ENCODE results near the gene ARMH2. TPM values are rescaled to one million over a fixed set of nuclear protein-coding genes. Genes with fewer than 3 reads are reported as not detected.

ARMH2 gene
- total and polyA plus RNA-seq, 3 experiments from 2014 or later, result 0.55 to 0.78 TPM; not detected in 1

GRCh38 chr6:24818346-24818745 lies 19.6 kb upstream of the ARMH2 start:
- Histone ChIP-seq H3K9me3 (ENCODE audit: low read length) (no peaks in the 10 kb centered on the region), H3K36me3 (ENCODE audit: insufficient read depth, low read length) (peaks cover 44% of the 10 kb centered on the region), H3K27me3 (ENCODE audit: insufficient read depth, low read length, poor library complexity, severe bottlenecking) (no peaks in the 10 kb centered on the region), H3K4me3 (ENCODE audit: low read length) (no peak overlapping the region), H3K27ac (ENCODE audit: low read depth, low read length) (no peak overlapping the region), H3K4me1 (ENCODE audit: insufficient read depth, low read length) (no peaks in the 10 kb centered on the region)
- no peaks in the 10 kb centered on the region for H3K27me3 Mint-ChIP-seq
- H3K4me1 Mint-ChIP-seq, result peaks cover 5 to 19% (median 8%) of the 10 kb centered on the region in 3 donors
- no peak overlapping the region for H3K4me3 Mint-ChIP-seq
- H3K27ac Mint-ChIP-seq, result peak overlapping the region in 3 of 8 donors; percentile 40 to 71 (median 44)
- ChIA-PET POLR2A (no interaction called here), CTCF (interaction anchor here (1.3 to 1.9 kb wide), 2 partner anchors 174 to 200 kb away, joined by 3 to 8 read pairs; no protein-coding TSS in a partner anchor)
- H3K36me3 Mint-ChIP-seq, result peaks cover 5 to 45% (median 20%) of the 10 kb centered on the region in 3 donors
- DNase-seq, result no peak
- no peaks in the 10 kb centered on the region for H3K9me3 Mint-ChIP-seq

- no peak overlapping the region for H3K4me3 ChIP-seq (ENCODE audit: low read length)
- H3K4me3 Mint-ChIP-seq, result no peak overlapping the region
- H3K9me3 Mint-ChIP-seq, result no peaks in the 10 kb centered on the region
- no peaks in the 10 kb centered on the region for H3K27me3 Mint-ChIP-seq
- H3K9me3 ChIP-seq (ENCODE audit: low read length), result no peaks in the 10 kb centered on the region
- CTCF ChIA-PET, result interaction anchor here (0.9 to 1.5 kb wide), 2 partner anchors 12 to 15 kb away, joined by 3 to 4 read pairs; no protein-coding TSS in a partner anchor
- POLR2A ChIA-PET, result no interaction called here
- peaks cover 56% of the 10 kb centered on the region for H3K36me3 ChIP-seq (ENCODE audit: insufficient read depth, low read length)
- H3K27ac Mint-ChIP-seq, result peak overlapping the region in 3 of 8 donors; percentile 66 to 72 (median 68)
- H3K27ac ChIP-seq (ENCODE audit: low read depth, low read length), result no peak overlapping the region
- no peaks in the 10 kb centered on the region for H3K4me1 ChIP-seq (ENCODE audit: insufficient read depth, low read length)
- H3K36me3 Mint-ChIP-seq, result peaks cover 5 to 65% (median 13%) of the 10 kb centered on the region in 3 donors
- no peaks in the 10 kb centered on the region for H3K27me3 ChIP-seq (ENCODE audit: insufficient read depth, low read length, poor library complexity, severe bottlenecking)
- peaks cover 0 to 9% (median 7%) of the 10 kb centered on the region in 3 donors for H3K4me1 Mint-ChIP-seq
- no peak for DNase-seq
Measured at GRCh38 chr6:24809728-24810127, 11.0 kb upstream of the ARMH2 start.

- Mint-ChIP-seq H3K4me3 (no peak overlapping the region), H3K27me3 (no peaks in the 10 kb centered on the region), H3K4me1 (peaks cover 2 to 9% (median 7%) of the 10 kb centered on the region in 3 donors), H3K9me3 (no peaks in the 10 kb centered on the region), H3K27ac (peak overlapping the region in 4 of 8 donors; percentile 2 to 50 (median 11)), H3K36me3 (peaks cover 5 to 83% (median 13%) of the 10 kb centered on the region in 3 donors)
- no peak overlapping the region for H3K4me3 ChIP-seq (ENCODE audit: low read length)
- no peaks in the 10 kb centered on the region for H3K9me3 ChIP-seq (ENCODE audit: low read length)
- ChIA-PET CTCF (interaction anchor here (1.0 to 1.5 kb wide), 2 partner anchors 15 to 184 kb away, joined by 3 to 4 read pairs; no protein-coding TSS in a partner anchor), POLR2A (no interaction called here)
- no peak overlapping the region for H3K27ac ChIP-seq (ENCODE audit: low read depth, low read length)
- peaks cover 63% of the 10 kb centered on the region for H3K36me3 ChIP-seq (ENCODE audit: insufficient read depth, low read length)
- no peaks in the 10 kb centered on the region for H3K27me3 ChIP-seq (ENCODE audit: insufficient read depth, low read length, poor library complexity, severe bottlenecking)
- DNase-seq, result no peak
- H3K4me1 ChIP-seq (ENCODE audit: insufficient read depth, low read length), result no peaks in the 10 kb centered on the region
Measured at GRCh38 chr6:24807584-24807983, 8.9 kb upstream of the ARMH2 start.

- POLR2A ChIA-PET, result interaction anchor here (0.6 kb wide), 1 partner anchor 190 kb away, joined by 5 read pairs; no protein-coding TSS in a partner anchor
Measured at GRCh38 chr6:24802271-24803059, 3.7 kb upstream of the ARMH2 start.

GRCh38 chr6:24799541-24799915 lies 811 bp upstream of the ARMH2 start:
- Mint-ChIP-seq H3K36me3 (peaks cover 0 to 32% (median 6%) of the 10 kb centered on the region in 3 donors), H3K4me1 (peaks cover 5 to 9% (median 6%) of the 10 kb centered on the region in 3 donors), H3K9me3 (no peaks in the 10 kb centered on the region), H3K27ac (peak overlapping the region; percentile 3 to 52 (median 24)), H3K27me3 (no peaks in the 10 kb centered on the region), H3K4me3 (no peak overlapping the region)
- POLR2A ChIA-PET, result no interaction called here
- DNase-seq, result no peak
- CTCF ChIA-PET, result no interaction called here
- Histone ChIP-seq H3K27ac (ENCODE audit: low read depth, low read length) (no peak overlapping the region), H3K9me3 (ENCODE audit: low read length) (no peaks in the 10 kb centered on the region), H3K4me3 (ENCODE audit: low read length) (no peak overlapping the region), H3K4me1 (ENCODE audit: insufficient read depth, low read length) (no peaks in the 10 kb centered on the region), H3K36me3 (ENCODE audit: insufficient read depth, low read length) (peaks cover 9% of the 10 kb centered on the region), H3K27me3 (ENCODE audit: insufficient read depth, low read length, poor library complexity, severe bottlenecking) (no peaks in the 10 kb centered on the region)

More at GRCh38 chr6:24802271-24803059, 3.7 kb upstream of the ARMH2 start:
- Mint-ChIP-seq H3K27me3 (no peaks in the 10 kb centered on the region), H3K27ac (peak overlapping the region in 5 of 8 donors; percentile 8 to 69 (median 58)), H3K9me3 (no peaks in the 10 kb centered on the region), H3K36me3 (peaks cover 0 to 62% (median 10%) of the 10 kb centered on the region in 3 donors), H3K4me3 (peak overlapping the region in 1 of 7 donors; percentile 40), H3K4me1 (peaks cover 5 to 7% (median 6%) of the 10 kb centered on the region in 3 donors)
- no peaks in the 10 kb centered on the region for H3K9me3 ChIP-seq (ENCODE audit: low read length)
- H3K27me3 ChIP-seq (ENCODE audit: insufficient read depth, low read length, poor library complexity, severe bottlenecking), result no peaks in the 10 kb centered on the region
- no peaks in the 10 kb centered on the region for H3K4me1 ChIP-seq (ENCODE audit: insufficient read depth, low read length)
- H3K27ac ChIP-seq (ENCODE audit: low read depth, low read length), result no peak overlapping the region
- H3K4me3 ChIP-seq (ENCODE audit: low read length), result no peak overlapping the region
- CTCF ChIA-PET, result no interaction called here
- peaks cover 38% of the 10 kb centered on the region for H3K36me3 ChIP-seq (ENCODE audit: insufficient read depth, low read length)
- DNase-seq, result no peak

GRCh38 chr6:24797596-24798216 lies 1.0 kb downstream of the ARMH2 start:
- Mint-ChIP-seq H3K27ac (peak overlapping the region in 3 of 8 donors; percentile 14 to 43 (median 14)), H3K4me3 (no peak overlapping the region), H3K4me1 (peaks cover 4 to 9% (median 5%) of the 10 kb centered on the region in 3 donors), H3K27me3 (no peaks in the 10 kb centered on the region), H3K9me3 (no peaks in the 10 kb centered on the region), H3K36me3 (peaks cover 0 to 18% (median 7%) of the 10 kb centered on the region in 3 donors)
- H3K36me3 ChIP-seq (ENCODE audit: insufficient read depth, low read length), result peaks cover 4% of the 10 kb centered on the region
- no peak overlapping the region for H3K27ac ChIP-seq (ENCODE audit: low read depth, low read length)
- CTCF ChIA-PET, result interaction anchor here (1.0 kb wide), 1 partner anchor 11 kb away, joined by 3 read pairs; no protein-coding TSS in a partner anchor
- H3K4me1 ChIP-seq (ENCODE audit: insufficient read depth, low read length), result no peaks in the 10 kb centered on the region
- POLR2A ChIA-PET, result no interaction called here
- no peaks in the 10 kb centered on the region for H3K27me3 ChIP-seq (ENCODE audit: insufficient read depth, low read length, poor library complexity, severe bottlenecking)
- no peaks in the 10 kb centered on the region for H3K9me3 ChIP-seq (ENCODE audit: low read length)
- no peak overlapping the region for H3K4me3 ChIP-seq (ENCODE audit: low read length)
- DNase-seq, result no peak

GRCh38 chr6:24796616-24797290 lies 2.0 kb downstream of the ARMH2 start:
- no peaks in the 10 kb centered on the region for H3K27me3 ChIP-seq (ENCODE audit: insufficient read depth, low read length, poor library complexity, severe bottlenecking)
- ChIA-PET POLR2A (no interaction called here), CTCF (interaction anchor here (1.0 kb wide), 1 partner anchor 11 kb away, joined by 3 read pairs; no protein-coding TSS in a partner anchor)
- Mint-ChIP-seq H3K36me3 (peaks cover 0 to 10% (median 7%) of the 10 kb centered on the region in 3 donors), H3K4me3 (no peak overlapping the region), H3K27ac (peak overlapping the region in 3 of 8 donors; percentile 29 to 87 (median 63)), H3K27me3 (no peaks in the 10 kb centered on the region), H3K9me3 (no peaks in the 10 kb centered on the region), H3K4me1 (peaks cover 4 to 9% (median 5%) of the 10 kb centered on the region in 3 donors)
- H3K36me3 ChIP-seq (ENCODE audit: insufficient read depth, low read length), result no peaks in the 10 kb centered on the region
- H3K9me3 ChIP-seq (ENCODE audit: low read length), result no peaks in the 10 kb centered on the region
- H3K27ac ChIP-seq (ENCODE audit: low read depth, low read length), result no peak overlapping the region
- no peak overlapping the region for H3K4me3 ChIP-seq (ENCODE audit: low read length)
- no peak for DNase-seq
- no peaks in the 10 kb centered on the region for H3K4me1 ChIP-seq (ENCODE audit: insufficient read depth, low read length)
